Myocyte (in vitro differentiated cells): ENCODE results near the gene THRB. TPM values are rescaled to one million over a fixed set of nuclear protein-coding genes. Genes with fewer than 3 reads are reported as not detected.

Experiments used
- DNase-seq: peaks from one replicate; pipeline ENCODE4 v3.0.0-alpha.2; 2012; ENCODE audit warnings: low read depth
- total RNA-seq: library from RNA; depleted of rRNA; stranded (reverse); fragments of >200 nt; gene quantifications from 2 replicates; pipeline ENCODE4 v1.2.3, GENCODE V29; 2014

THRB gene
- total RNA-seq, 1 donor from 2014 or later: 5.1 TPM

- DNase-seq: no peak
These were observed 339.9 kb downstream of the THRB start for GRCh38 chr3:24154781-24155180.

- DNase-seq: no peak
These were observed 340.5 kb downstream of the THRB start for GRCh38 chr3:24154013-24154695.

- no peak for DNase-seq
These were observed 343.1 kb downstream of the THRB start for GRCh38 chr3:24151594-24151993.

- DNase-seq: no peak
These were observed 345.6 kb downstream of the THRB start for GRCh38 chr3:24149032-24149431.

GRCh38 chr3:24145981-24146822 is 348.4 kb downstream of the THRB start:
- DNase-seq: peak; percentile 85

- DNase-seq: no peak
These were observed 349.2 kb downstream of the THRB start for GRCh38 chr3:24145481-24145880.

GRCh38 chr3:24142127-24142526 is 352.5 kb downstream of the THRB start:
- DNase-seq: no peak

- DNase-seq: no peak
These were observed 353.1 kb downstream of the THRB start for GRCh38 chr3:24141548-24141947.

GRCh38 chr3:24139463-24140412 is 354.9 kb downstream of the THRB start:
- no peak for DNase-seq

GRCh38 chr3:24138876-24139256 is 355.8 kb downstream of the THRB start:
- DNase-seq: no peak

GRCh38 chr3:24137958-24138875 is 356.4 kb downstream of the THRB start:
- DNase-seq: no peak

- no peak for DNase-seq
These were observed 357.3 kb downstream of the THRB start for GRCh38 chr3:24137334-24137733.

- peak; percentile 39 for DNase-seq
These were observed 357.9 kb downstream of the THRB start for GRCh38 chr3:24136624-24137310.

- DNase-seq: peak; percentile 47
These were observed 359.4 kb downstream of the THRB start for GRCh38 chr3:24135280-24135679.

- DNase-seq: no peak
These were observed 360.7 kb downstream of the THRB start for GRCh38 chr3:24133942-24134341.

GRCh38 chr3:24133436-24133835 is 361.2 kb downstream of the THRB start:
- DNase-seq: no peak

GRCh38 chr3:24129549-24129948 is 365.1 kb downstream of the THRB start:
- DNase-seq: peak; percentile 22

- DNase-seq: peak; percentile 59
These were observed 366.2 kb downstream of the THRB start for GRCh38 chr3:24128199-24129005.

- DNase-seq: peak; percentile 42
These were observed 371.1 kb downstream of the THRB start for GRCh38 chr3:24123596-24123995.
